DMS153 (cell line): ENCODE data around the gene COL20A1.

ENCODE experiments used
- DNase-seq: peaks from one replicate; lab custom pipeline; 2025; lab: John Stamatoyannopoulos, UW

Gene COL20A1

DNA sequence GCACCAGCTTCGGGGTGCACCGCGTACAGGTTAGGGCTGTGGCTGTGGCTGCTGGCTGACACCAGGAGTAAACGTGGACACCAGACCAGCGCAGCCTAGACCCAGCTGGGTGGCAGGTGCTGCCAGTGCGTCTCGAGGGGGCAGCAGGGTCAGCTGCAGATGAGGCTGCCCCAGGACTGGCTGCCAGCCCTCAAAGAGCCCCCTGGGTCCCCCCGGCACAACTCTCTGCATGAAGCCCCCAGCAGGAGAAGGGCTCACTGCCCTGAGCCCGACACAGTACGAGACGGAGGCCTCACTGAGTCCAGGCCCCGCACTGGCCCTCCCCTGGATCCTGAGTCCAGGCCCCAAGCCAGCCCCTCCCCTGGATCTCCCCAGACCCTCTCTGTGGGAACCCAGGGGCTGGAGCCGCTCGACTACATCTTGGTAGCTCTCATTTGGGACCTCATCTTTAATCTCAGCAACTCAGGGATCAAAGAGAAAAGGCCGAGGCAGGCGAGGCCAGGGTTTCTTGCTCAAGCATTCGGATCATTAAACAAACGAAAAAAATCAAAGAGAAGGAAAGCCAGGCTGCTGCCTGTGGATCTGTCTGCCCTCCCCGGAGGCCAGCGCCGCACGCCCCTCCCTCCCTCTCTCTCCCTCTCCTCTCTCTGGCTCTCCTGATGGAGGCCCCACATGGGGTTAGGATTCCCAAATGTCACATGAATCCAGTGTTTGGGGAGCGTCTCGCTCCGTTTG lies 31.8 kb upstream of the COL20A1 start:
- no peak for DNase-seq

DNA sequence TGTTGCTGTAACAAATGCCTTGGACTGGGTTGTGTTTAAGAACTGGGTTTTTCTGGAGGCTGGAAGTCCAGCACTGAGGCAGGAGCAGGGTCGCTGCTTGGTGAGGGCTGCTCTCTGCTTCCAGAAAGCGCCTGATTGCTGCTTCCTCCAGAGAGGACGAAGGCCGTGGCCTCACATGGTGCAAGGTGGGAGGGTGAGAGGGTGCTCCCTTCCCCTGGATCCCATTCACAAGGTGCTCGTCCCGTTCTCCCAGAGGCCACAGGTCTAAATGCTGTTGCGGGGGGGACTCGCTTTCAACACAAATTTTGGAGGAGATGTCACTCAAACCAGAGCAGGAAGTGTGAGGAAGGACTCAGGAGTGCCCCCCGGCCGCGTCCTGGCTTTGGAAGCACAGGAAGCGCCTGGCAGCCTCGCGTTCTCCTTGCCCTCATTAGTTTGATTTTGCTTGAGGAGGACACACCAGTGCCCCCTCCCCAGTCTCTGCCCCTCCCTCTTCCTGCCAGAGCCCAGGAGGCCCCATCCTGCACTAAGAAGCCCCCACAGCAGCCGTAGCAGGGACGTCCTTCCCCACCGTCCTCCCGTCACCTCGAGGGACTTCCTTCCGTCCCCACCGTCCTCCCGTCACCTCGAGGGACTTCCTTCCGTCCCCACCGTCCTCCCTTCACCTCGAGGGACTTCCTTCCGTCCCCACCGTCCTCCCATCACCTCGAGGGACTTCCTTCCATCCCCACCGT lies 31.0 kb upstream of the COL20A1 start:
- DNase-seq, result no peak

DNA sequence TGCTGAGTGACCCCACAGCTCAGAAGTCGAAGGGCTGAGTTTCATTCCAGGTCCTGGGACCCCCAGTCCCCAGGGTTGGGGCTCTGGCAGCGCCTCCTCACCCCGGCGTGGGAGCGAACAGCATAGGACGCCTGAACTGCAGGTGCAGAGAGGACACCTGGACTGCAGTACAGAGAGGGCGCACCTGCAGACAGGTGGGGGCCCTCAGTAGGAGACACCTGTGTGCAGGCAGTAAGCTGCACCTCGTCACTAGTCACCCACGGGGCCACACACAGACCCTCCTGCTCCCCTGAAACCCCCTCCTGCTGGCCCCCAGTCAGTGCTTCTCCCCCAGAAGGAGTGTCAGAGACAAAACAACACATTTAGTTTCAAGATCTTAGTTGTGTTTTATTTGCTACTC lies 30.1 kb upstream of the COL20A1 start:
- DNase-seq, result no peak

DNA sequence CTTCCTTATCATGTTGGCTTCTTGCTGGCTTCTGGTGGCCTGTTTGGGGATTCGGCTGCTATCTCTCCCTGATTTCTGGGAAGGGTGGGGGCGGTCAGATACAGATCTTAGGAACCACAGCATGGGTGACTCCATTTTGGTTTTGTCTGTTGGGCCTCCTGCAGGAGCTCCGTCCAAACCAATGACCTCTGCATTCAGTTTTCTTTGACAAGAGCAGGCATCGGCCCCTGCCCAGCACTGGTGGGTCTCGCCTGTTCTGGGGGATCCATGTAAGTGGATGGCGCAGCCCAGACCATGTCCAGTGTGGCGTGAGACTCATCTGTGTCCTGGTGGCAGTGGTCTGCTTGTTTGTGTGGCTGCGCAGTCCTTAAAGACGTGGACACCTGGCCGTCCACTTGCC lies 29.0 kb upstream of the COL20A1 start:
- DNase-seq, result no peak

DNA sequence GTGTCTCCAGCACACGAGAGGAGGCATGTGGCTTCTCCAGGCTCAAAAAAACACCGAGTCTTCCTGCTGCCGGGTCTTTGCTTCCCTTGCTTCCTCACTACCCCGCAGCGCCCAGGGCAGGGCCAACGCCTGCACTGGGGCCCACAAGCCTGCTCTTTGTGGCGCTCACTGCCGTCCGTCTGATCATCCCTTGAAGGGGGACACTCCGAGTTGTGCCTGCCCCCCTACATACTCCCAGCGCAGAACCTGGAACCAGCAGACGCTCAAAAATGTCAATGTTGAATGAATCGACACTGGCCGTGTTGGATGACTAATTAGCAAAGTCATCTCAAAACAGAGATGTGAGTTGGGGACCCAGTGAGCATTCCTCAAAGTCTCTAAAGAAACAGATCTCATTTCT lies 28.5 kb upstream of the COL20A1 start:
- no peak for DNase-seq

DNA sequence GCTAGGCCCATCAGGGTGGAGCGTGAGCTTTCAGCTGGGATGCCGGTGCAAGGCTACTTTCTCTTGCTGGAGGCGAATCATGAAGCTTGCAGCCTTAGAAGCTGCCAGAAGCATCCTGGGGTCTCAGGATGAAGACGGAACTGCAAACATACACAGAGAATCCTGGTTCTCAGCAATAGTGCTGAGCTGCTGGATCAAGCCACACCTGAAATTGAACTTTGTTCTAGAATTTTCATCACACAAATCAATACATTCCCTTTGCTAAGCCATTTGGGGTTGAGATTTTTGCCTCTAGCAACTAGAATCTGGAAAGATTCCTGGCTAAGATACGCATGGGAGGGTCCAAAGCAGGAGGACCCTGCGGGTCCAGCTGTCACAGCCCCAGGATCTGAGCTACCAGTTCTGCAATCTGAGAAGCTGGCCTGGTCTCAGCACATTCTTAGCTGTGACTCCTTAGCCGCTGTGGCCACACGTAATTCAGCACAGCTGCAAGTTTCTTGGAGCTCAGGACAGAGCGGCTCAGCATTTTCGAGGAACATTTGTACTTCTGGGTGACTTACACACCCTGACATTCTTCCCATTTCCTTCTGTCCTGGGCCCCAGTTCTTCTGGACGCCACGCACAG lies 27.0 kb upstream of the COL20A1 start:
- no peak for DNase-seq

DNA sequence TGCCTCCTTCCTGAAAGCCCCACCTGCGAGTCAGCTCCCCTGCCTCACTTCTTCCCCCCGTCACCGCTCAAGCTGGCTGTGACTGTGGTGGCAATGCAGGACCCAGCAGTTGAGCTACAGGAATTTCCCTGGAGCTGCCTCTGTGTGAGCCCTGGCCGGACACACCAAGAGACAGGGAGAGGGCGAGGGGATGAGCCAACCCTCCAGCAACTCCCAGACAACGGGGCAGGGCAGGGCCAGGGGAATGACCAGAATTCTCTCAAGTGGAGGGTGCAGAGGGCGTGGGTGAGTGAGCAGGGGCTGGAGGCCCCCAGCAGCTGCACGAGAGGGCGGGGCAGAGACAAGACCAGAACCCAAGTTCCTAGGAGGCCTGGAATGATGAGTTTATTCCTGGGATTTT lies 25.3 kb upstream of the COL20A1 start:
- DNase-seq, result no peak

DNA sequence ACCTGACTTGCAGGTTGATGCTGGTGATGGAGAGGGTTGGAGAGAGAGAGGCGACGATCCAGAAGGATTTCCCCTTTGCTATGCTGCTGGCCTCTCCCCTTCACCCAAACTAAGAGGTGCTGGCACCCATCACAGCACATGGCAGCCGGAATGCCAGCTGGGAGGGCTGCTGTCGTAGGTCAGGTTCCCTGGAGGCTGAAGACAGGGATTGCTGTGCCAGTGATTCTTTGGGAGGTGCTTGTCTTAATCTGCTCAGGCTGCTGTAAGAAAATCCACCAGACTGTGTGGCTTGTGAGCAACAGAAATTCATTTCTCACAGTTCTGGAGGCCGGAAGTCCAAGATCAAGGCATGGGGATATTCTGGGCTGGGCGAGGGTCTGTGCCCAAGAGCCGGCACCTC lies 24.7 kb upstream of the COL20A1 start:
- no peak for DNase-seq

DNA sequence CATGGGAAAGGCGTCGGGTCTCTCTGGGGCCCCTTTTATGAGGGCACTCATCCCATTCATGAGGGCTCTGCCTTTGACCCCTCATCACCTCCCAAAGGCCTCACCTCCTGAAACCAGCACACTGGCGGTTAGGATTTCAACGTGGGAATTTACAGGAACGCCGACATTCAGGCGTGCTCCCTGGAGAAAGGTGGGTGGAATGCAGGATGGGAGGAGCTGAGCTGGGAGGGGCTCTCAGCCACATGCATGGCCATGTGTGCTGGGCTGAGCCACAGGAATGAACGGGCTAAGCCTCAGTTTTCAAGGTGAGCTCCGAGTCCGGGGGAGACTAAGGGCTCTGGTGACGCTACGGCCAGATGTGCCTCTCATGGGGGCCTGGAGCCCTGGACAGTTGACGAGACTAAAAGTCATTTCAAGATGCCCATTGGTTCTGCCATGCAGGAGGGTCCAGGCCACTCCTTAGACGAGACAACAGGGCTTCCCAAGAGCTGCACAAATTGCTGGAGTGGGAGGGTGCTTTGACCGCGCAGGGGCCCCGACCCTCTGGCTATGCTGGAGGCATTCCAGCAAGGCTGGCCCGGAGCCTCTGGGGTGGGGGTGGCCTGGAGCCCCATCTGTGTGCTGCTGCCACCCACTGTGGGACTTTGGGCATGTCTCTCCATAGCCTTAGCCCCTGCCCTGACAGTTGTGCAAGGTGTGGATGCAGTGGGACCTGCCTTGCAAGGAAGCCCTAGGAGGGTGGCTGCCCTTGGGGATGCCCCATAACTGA lies 24.1 kb upstream of the COL20A1 start:
- no peak for DNase-seq

DNA sequence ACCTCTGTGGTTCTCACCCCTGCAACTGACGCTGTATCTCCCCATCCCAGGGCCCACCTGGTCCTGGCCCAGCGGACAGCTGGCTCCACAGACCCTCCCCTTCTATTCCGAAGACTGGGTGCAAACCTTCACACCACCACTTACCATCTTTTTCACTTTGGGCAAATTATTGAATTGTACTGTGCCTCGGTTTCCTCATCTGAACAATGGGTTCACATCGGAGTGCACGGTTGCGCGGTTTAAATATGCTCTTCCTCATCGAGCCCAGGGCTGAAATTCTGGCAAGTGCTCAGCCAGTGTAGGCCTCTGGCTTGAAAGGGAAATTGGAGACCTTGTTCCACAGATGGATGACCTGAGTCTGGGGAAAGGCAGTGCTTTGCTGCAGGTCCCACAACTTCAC lies 23.3 kb upstream of the COL20A1 start:
- DNase-seq, result no peak

DNA sequence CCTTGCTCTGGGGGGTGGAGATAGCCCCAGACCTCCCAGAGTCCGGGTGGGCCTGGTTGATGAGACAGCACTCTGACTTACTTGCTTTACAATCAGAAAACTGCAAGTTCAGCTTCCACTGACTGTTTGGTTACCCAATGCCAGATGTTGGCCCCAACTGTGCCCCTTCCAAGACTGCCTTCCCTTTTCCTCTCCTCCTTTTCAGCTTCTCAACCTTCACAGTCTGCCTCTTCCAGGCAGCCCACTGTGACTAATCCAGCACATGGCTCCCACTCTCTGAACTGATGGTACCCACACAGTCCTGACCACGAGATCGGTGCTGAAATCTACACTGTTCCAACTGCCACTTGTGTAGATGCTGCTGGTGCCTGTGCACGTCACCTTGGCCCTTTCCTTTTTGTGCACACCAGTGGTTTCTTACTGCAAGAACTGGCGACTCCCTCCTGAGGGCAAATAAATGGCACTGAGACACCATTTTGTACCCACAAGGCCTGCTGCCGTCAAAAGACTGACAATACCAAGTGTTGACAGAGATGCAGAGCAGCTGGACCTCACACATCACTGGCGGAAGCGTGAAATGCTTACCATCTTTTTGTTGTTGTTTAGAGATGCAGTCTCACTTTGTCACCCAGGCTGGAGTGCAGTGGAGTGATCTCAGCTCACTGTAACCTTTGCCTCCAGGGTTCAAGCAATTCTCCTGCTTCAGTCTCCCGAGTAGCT lies 22.2 kb upstream of the COL20A1 start:
- DNase-seq, result no peak

DNA sequence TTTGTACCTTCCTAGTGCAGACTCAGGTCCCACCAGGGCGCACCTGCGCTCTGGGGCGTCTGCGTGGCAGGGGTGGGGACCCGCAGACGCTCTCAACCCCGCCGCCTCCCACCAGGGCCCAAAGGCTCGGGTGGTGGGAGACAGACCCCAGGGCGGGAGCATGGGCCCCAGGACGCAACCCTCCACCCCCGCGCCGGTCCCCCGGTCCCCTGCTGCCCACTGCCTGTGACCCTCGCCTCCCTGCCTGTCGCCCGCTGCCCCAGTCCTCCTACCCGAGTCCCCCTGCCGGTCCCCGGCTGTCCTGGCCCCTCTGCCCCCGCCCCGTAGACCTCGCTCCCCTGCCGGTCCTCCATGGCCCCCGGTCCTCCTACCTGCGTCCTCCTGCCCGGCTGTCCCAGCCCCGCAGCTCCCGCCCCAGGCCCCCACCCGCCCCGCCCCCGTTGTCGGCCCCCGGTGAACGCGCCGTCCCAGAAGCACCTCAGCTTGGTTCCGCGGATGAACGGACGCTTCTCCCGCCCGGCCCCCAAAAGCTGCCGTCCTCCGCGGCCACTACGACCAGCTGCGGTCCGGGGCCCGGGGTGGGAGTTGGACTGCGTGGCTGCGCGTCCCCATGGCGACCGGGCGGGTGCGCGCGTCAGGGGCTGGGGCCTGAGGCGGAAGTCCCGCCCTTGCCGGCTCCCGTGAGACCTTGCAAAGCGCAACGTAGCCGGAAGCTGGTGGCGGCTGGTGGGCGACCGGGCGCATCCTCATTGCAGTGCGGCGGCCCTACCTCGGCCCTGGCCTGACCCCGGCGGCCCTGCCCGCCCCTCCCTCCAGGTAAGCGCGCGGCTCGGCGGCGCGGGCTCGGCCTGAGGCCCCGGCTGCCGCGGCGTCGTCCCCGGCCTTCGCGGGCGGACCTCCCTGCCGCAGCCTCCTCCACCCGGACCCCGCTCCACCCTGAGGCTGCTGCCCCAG lies 20.6 kb upstream of the COL20A1 start, which contains the start of gene ARFGAP1:
Gene ARFGAP1 (plus strand): TSS at position 709 of the 954 bp plus-strand sequence. CDS start 2,768 bp downstream, outside the sequence.
- DNase-seq, result peak; percentile 65

DNA sequence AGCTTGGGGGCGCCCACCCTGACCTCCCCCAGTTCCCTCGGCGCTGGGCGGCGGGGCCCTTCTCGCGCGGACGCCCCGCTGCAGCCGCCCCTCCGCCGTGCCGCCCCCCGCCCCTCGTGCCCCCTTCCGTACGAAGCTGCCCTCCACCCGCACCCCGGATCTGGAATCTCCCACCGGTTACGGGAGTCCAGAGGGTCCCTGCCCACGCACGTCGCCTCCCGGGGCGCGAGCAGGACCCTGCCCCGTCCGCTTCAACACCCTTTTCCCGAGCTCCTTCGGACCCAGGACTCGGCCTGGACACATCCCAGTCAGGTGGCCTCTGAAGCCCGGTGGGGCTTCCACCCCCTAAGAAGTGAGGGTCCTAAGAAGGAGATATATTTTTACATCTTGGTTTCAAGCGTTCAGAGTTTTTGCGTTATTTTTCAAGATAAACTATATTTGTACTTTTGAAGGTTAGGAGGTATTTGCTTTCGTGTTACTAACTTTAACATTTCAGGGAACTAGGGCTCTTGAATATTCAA lies 19.9 kb upstream of the COL20A1 start:
- DNase-seq, result no peak

DNA sequence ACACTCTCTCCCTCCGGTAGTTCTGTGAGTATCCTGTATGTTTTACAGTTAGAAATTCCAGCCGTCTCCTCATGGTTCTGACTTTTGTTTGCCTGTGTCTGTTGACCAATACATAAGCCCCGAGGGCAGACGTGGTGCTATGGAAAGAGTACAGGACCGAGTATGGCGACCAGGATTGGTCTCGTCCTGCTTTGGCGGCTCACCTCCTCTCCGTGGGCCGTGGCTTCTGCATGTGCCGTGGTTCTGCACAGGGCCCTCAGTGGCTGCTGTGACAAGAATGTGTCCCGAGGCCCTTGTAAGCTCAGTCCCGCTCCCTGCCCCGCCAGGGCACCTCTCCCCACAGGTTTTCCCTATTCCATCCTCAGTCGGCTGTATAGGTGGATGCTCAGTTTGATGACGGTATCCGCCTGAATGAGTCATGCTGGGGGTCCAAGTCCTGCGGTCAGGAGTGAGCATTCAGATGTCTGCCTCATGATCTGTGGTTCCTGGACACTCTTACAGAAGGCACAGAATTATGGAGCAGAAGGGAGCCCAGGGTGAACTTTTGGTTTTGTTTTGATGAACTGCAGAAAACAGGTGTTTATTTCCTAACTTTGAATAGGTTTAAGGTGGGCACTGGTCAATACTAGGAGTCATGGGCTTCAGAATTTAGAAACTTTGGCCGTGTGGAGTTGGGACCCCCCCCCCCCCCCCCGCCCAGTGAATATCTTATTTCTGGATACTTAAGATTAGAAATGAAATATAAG lies 19.2 kb upstream of the COL20A1 start:
- DNase-seq, result no peak

DNA sequence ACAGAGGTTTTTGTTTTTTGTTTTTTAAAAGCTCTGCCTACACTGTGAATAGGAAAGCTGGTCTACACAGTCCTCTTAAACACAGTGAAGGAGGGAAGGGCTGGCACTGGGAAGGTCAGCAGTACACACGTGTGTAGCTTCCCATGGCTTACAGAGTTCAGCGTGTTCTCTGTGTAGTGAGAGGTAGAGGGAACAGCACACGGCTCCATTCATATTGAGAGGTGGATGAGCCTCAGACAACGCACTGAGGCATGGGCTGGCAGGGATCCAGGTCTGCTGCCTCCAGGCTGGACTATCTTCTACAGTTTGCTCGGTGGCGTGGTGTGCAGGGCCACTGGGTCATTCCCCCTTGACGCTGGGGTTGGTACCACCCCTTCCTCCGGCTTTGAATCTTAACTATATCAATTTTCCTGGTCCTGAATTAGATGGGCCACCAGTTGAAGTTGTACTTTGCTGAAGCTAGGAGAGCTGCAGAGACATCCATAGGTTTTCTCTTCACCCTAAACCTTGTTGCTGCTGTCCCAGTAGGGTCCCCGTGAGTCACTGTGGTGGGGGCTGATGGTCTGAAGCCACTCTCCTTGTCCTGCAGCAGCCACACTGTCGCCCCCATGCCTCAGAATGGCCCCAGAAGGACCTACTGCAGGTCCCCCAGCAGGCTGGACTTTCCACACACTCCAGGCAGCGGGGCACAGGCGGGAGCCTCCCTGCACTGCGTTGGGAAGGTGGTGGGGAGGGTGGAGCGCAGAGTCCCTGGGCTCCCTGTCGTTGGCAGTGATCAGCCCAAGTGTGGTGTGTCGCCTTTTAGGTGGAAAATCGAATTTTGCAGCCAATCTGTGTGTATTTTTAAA lies 18.4 kb upstream of the COL20A1 start:
- no peak for DNase-seq

DNA sequence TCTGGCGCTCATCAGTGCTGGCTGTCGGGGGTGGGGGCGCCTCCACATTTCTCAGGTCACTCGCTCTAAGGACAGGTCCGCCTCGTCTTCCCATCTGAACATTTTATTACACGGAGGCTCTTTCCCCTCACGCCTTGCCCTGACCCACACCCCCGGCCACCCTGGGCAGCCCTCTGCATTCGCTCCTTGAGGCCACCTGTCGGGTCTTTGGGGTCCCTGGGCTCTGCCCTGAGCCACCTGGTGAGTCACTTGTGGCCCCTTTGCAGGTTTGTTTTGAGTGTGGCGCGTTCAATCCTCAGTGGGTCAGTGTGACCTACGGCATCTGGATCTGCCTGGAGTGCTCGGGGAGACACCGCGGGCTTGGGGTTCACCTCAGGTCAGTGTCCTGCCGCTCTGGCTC lies 17.2 kb upstream of the COL20A1 start:
- no peak for DNase-seq

DNA sequence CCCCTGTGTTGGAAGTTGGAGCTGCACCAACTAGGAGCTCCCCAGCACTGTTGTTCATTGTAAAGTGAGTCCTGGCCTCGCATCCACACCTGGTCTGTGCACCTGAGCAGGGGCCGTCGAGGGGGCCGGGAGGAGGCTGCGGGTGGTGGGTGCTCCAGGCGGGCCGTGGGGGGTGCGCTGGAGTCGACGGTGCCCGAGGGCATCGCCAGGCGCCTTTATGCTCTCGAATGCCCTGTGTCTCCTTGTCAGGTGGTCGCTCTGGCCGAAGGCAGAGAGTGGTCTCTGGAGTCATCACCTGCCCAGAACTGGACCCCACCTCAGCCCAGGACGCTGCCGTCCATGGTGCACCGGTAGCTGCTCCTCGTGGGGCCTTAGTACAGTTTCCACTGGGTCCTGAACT lies 16.0 kb upstream of the COL20A1 start:
- DNase-seq, result no peak

DNA sequence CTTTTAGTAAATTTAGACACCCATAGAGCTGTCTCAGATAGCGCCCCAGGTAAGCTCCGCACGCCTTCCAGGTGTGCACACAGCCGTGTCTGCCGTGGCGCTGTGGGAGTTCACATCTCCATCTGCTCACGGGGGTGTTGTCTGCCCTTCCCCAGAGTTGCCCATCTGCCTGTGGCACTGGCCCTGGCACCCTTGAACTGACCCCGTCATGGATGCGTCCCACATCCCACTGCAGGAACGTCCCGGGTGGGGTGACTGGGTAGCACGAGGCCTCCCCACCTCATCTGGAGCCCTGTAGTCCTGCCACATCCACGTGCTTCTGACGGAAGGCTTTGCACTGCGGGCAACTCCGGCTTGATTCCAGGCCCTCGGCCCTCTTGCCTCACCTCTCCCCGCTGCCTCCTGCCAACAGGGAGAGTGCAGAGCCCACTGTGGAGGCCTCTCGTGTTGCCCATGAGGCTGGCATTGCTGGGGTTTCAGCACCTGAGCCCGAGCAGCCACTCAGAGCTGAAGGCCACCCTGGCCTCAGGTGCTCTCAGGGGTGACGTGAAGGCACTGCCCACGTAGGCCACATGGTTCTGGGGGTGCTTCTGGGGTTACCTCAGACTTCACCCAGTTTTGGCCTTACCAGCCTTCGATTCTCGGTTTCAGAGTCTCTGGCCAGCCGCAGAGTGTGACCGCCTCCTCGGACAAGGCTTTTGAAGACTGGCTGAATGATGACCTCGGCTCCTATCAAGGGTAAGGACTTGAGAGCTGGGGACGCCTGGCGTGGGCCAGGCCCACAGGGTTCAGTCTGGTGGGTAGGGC lies 15.3 kb upstream of the COL20A1 start:
- no peak for DNase-seq
